ENCODE measurements around the gene CACNA1C.

CACNA1C gene

GRCh38 chr12:2513141-2514037 is 460.6 kb downstream of the CACNA1C start:
- DNase-seq (ENCODE audit: insufficient read length, low spot score), result no peak
- no peak for FAIRE-seq
- TF ChIP-seq POLR2A (IDR thresholded peaks at IDR 0.05; ENCODE audit: low read depth, low read length), result no peak
- TF ChIP-seq TAF1 (IDR thresholded peaks at IDR 0.05; ENCODE audit: low read depth, low read length), result no peak

GRCh38 chr12:2514038-2514340 is 461.2 kb downstream of the CACNA1C start:
- DNase-seq (ENCODE audit: insufficient read length, low spot score) (no peak), FAIRE-seq (no peak)
- TF ChIP-seq SPI1 (IDR thresholded peaks at IDR 0.05; ENCODE audit: low read depth, low read length) (no peak), PAX5 (IDR thresholded peaks at IDR 0.05; ENCODE audit: insufficient read depth, low read length, severe bottlenecking) (no peak), POU2F2 (IDR thresholded peaks at IDR 0.05; ENCODE audit: low read depth, low read length) (no peak), POLR2AphosphoS5 (IDR thresholded peaks at IDR 0.05; ENCODE audit: low read depth, low read length) (no peak), TAF1 (IDR thresholded peaks at IDR 0.05; ENCODE audit: low read depth, low read length) (no peak), POLR2A (IDR thresholded peaks at IDR 0.05; ENCODE audit: low read depth, low read length) (no peak)

DNA sequence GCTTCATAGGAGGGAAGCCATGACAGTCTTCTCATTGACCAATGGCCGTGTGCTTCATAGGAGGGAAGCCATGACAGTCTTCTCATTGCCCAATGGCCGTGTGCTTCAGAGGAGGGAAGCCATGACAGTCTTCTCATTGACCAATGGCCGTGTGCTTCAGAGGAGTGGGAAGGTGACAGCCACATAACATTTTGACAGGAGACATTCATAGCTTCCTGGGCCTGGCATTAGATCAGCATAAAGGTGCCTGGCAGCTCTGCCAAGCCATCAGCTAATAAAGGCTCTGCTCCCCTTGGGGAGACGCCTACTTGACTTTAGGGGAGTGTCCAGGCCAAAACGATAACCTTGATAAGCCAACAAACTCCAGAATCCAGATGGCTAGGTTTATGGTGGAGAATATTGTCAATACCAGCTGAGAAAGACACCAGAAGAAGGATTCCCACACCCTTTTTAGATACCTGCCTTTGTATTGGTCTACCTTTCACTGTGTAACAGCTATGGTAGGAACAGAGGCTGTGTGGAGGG is 468.0 kb downstream of the CACNA1C start:
- DNase-seq (ENCODE audit: insufficient read length, low spot score), result no peak
- no peak for TF ChIP-seq TAF1 (IDR thresholded peaks at IDR 0.05; ENCODE audit: low read depth, low read length)
- no peak for TF ChIP-seq POU2F2 (IDR thresholded peaks at IDR 0.05; ENCODE audit: low read depth, low read length)
- TF ChIP-seq SPI1 (IDR thresholded peaks at IDR 0.05; ENCODE audit: low read depth, low read length), result no peak
- TF ChIP-seq PAX5 (IDR thresholded peaks at IDR 0.05; ENCODE audit: insufficient read depth, low read length, severe bottlenecking), result no peak
- no peak for FAIRE-seq

GRCh38 chr12:2523317-2523716 is 470.5 kb downstream of the CACNA1C start:
- DNase-seq (ENCODE audit: insufficient read length, low spot score), result no peak
- FAIRE-seq, result no peak
- TF ChIP-seq POLR2A (IDR thresholded peaks at IDR 0.05; ENCODE audit: low read depth, low read length) (no peak), PAX5 (IDR thresholded peaks at IDR 0.05; ENCODE audit: insufficient read depth, low read length, severe bottlenecking) (no peak), TAF1 (IDR thresholded peaks at IDR 0.05; ENCODE audit: low read depth, low read length) (no peak)

DNA sequence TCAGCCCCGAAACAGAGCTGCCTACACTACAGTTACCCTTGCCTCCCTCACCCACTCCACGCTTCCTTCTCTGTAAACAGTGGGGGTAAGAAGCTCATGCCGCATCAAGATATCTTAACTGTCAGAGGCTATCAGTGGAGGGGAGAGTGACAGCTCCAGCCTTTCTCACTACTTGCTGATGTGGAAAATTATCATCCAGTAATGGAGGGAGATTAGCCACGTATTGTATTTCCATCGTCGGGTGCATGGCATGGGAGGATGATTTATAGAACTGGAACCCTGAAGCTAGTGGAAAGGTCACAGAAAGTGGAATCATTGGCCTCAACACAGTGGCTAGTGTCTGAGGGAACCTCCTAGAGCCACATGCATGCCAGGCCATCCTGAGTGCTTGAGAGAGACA is 471.1 kb downstream of the CACNA1C start:
- DNase-seq (ENCODE audit: insufficient read length, low spot score), result no peak
- FAIRE-seq, result no peak
- TF ChIP-seq POLR2AphosphoS5 (IDR thresholded peaks at IDR 0.05; ENCODE audit: low read depth, low read length) (no peak), POLR2A (IDR thresholded peaks at IDR 0.05; ENCODE audit: low read depth, low read length) (no peak)

DNA sequence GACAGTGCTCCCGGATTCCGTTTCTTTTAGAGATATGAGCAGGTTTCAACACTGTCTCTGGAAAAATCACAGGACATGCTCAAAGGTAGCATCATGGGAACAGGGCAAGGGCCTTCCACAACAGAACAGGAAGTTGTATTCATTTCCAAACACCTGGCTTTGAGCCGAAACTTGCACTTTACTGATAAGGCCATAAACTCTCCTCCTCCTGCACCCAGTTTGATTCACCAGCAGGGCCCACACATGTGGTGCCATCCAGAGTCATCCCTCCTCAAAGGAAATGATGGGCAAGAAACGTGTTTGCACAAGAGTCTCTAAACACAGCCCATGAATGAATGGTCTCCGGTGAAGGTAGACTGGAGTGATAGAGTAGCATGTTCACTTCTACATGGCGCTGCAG is 473.6 kb downstream of the CACNA1C start:
- no peak for DNase-seq (ENCODE audit: insufficient read length, low spot score)
- no peak for FAIRE-seq
- no peak for TF ChIP-seq POLR2A (IDR thresholded peaks at IDR 0.05; ENCODE audit: low read depth, low read length)
- TF ChIP-seq TAF1 (IDR thresholded peaks at IDR 0.05; ENCODE audit: low read depth, low read length), result no peak
- TF ChIP-seq POU2F2 (IDR thresholded peaks at IDR 0.05; ENCODE audit: low read depth, low read length), result no peak
- TF ChIP-seq POLR2AphosphoS5 (IDR thresholded peaks at IDR 0.05; ENCODE audit: low read depth, low read length), result no peak
- no peak for TF ChIP-seq PAX5 (IDR thresholded peaks at IDR 0.05; ENCODE audit: insufficient read depth, low read length, severe bottlenecking)
- TF ChIP-seq SPI1 (IDR thresholded peaks at IDR 0.05; ENCODE audit: low read depth, low read length), result no peak

DNA sequence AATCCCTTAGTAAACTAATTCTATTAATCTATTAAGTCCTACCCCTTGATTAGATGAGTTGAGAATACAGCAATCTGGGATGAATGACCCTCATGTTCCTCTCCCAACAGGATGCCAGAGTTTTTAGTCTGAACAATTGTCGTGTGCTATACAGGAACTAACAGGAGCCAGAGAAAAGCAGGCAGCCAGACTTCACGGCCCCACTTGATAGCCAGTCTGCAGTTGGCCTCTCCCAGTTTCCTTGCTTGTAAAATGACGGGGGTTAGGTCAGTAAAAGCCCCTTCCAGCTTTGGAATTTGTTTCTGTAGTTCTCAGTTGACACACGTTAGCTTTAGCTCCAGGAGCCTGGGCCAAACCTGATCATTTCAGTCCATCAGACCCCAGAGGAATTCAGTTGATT is 475.2 kb downstream of the CACNA1C start:
- FAIRE-seq (no peak), DNase-seq (ENCODE audit: insufficient read length, low spot score) (no peak)
- TF ChIP-seq SPI1 (IDR thresholded peaks at IDR 0.05; ENCODE audit: low read depth, low read length), result no peak
- TF ChIP-seq POLR2AphosphoS5 (IDR thresholded peaks at IDR 0.05; ENCODE audit: low read depth, low read length), result no peak
- TF ChIP-seq POU2F2 (IDR thresholded peaks at IDR 0.05; ENCODE audit: low read depth, low read length), result no peak
- no peak for TF ChIP-seq PAX5 (IDR thresholded peaks at IDR 0.05; ENCODE audit: insufficient read depth, low read length, severe bottlenecking)
- TF ChIP-seq POLR2A (IDR thresholded peaks at IDR 0.05; ENCODE audit: low read depth, low read length), result no peak
- TF ChIP-seq TAF1 (IDR thresholded peaks at IDR 0.05; ENCODE audit: low read depth, low read length), result no peak

- DNase-seq (ENCODE audit: insufficient read length, low spot score) (no peak), FAIRE-seq (no peak)
- TF ChIP-seq POLR2A (IDR thresholded peaks at IDR 0.05; ENCODE audit: low read depth, low read length) (no peak), POLR2AphosphoS5 (IDR thresholded peaks at IDR 0.05; ENCODE audit: low read depth, low read length) (no peak), POU2F2 (IDR thresholded peaks at IDR 0.05; ENCODE audit: low read depth, low read length) (no peak), TAF1 (IDR thresholded peaks at IDR 0.05; ENCODE audit: low read depth, low read length) (no peak), PAX5 (IDR thresholded peaks at IDR 0.05; ENCODE audit: insufficient read depth, low read length, severe bottlenecking) (no peak), SPI1 (IDR thresholded peaks at IDR 0.05; ENCODE audit: low read depth, low read length) (no peak)
These were observed 477.0 kb downstream of the CACNA1C start for GRCh38 chr12:2529807-2530206.

GRCh38 chr12:2531371-2531770 is 478.6 kb downstream of the CACNA1C start:
- FAIRE-seq (no peak), DNase-seq (ENCODE audit: insufficient read length, low spot score) (no peak)
- TF ChIP-seq POU2F2 (IDR thresholded peaks at IDR 0.05; ENCODE audit: low read depth, low read length) (no peak), SPI1 (IDR thresholded peaks at IDR 0.05; ENCODE audit: low read depth, low read length) (no peak), TAF1 (IDR thresholded peaks at IDR 0.05; ENCODE audit: low read depth, low read length) (no peak), POLR2AphosphoS5 (IDR thresholded peaks at IDR 0.05; ENCODE audit: low read depth, low read length) (no peak), PAX5 (IDR thresholded peaks at IDR 0.05; ENCODE audit: insufficient read depth, low read length, severe bottlenecking) (no peak), POLR2A (IDR thresholded peaks at IDR 0.05; ENCODE audit: low read depth, low read length) (no peak)

GRCh38 chr12:2533036-2533435 is 480.2 kb downstream of the CACNA1C start:
- DNase-seq (ENCODE audit: insufficient read length, low spot score), result no peak
- FAIRE-seq, result no peak
- TF ChIP-seq POU2F2 (IDR thresholded peaks at IDR 0.05; ENCODE audit: low read depth, low read length) (no peak), POLR2AphosphoS5 (IDR thresholded peaks at IDR 0.05; ENCODE audit: low read depth, low read length) (no peak), SPI1 (IDR thresholded peaks at IDR 0.05; ENCODE audit: low read depth, low read length) (no peak), TAF1 (IDR thresholded peaks at IDR 0.05; ENCODE audit: low read depth, low read length) (no peak), POLR2A (IDR thresholded peaks at IDR 0.05; ENCODE audit: low read depth, low read length) (no peak), PAX5 (IDR thresholded peaks at IDR 0.05; ENCODE audit: insufficient read depth, low read length, severe bottlenecking) (no peak)

Measured in GM12891 (cell line).